ENCODE measurements around the gene EIF4ENIF1.
"Not testable (repeated sequence)": the region's sequence is repeated elsewhere in the genome, so short reads cannot be mapped to it uniquely, and the experiment has no call there.

EIF4ENIF1 gene

DNA sequence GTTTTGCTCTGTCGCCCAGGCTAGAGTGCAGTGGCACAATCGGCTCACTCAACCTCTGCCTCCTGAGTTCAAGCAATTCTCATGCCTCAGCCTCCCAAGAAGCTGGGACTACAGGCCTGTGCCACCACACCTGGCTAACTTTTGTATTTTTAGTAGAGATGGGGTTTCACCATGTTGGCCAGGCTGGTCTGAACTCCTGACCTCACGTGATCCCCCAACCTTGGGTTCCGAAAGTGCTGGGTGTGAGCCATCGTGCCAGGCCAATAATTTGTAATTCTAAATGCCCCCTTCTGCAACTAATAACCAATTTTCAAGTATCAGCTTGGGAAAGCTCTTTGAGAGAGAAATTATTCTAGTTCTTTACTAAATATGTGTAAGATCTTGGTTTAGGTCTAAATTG lies 3.7 kb upstream of the EIF4ENIF1 start:
- DNase-seq, result not testable (repeated sequence)

DNA sequence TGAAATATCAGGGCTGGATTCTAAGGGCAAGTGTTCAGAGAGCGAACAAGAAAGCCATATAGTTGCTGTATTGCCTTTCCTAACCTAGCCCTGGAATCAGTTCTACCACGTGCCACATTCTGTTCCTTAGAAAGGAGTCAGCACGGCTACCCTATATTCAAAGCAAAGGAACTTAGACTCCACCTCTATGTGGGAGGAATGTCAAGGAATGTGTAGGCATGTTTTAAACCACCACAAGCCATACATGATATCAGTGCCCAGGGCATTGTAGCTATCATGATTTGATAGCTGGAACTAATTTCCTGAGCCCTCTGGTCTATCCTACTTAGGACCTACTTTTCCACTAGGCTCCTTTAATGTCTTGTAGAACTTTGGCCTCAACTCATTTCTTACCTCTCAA lies 2.5 kb upstream of the EIF4ENIF1 start:
- DNase-seq, result no peak

DNA sequence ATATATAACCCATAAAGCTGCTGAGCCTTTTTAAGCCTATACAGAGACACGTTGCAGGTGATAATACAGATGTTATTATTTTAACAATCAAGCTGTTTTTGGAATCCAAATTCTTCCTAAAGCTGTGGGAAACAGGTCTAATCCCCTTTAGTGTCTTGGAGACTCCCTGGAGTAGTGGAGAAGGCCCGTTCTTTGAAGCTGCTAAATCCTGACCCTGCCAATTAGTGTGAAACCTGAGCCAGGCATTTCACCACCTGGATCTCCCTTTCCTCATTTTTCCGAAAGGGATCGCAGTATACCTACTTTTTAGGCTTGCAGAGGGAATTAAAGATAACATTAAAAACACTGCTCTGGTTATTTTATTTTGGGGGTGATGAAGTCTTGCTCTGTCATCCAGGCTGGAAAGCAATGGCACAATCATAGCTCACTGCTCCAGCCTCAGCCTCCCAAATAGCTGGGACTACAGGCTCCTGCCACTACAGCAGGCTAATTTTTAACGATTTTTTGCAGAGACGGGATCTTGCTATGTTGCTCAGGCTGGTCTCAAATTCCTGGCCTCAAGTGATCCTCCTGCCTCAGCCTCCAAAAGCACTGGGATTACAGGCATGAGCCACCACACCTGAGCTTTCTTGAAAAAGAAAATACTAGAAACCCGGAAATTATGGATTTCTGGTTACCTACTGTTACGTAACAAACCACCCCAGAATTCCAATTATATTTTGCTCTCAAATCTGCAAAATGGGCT lies 1.7 kb upstream of the EIF4ENIF1 start:
- DNase-seq, result no peak

DNA sequence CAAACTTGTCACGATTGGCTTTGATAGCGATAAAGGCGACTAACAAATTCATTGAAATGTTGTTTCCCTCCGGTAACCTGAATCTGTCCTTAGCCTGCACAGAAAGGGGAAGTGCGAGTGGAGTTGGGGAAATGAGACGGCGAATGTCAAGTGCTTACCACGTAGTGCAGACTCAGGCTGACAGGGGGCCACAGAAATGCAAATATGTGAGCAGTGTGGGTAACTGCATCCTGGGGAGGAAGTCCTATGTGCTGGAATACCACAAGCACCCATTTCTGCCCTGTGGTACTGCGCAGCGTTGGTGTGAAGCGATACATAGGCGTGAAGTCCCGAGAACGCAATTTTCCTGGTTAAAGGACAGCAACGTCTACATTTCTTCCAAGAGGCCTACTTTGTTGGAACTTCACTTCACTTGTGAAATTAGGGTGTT lies 869 bp upstream of the EIF4ENIF1 start:
- DNase-seq, result peak; percentile 70

DNA sequence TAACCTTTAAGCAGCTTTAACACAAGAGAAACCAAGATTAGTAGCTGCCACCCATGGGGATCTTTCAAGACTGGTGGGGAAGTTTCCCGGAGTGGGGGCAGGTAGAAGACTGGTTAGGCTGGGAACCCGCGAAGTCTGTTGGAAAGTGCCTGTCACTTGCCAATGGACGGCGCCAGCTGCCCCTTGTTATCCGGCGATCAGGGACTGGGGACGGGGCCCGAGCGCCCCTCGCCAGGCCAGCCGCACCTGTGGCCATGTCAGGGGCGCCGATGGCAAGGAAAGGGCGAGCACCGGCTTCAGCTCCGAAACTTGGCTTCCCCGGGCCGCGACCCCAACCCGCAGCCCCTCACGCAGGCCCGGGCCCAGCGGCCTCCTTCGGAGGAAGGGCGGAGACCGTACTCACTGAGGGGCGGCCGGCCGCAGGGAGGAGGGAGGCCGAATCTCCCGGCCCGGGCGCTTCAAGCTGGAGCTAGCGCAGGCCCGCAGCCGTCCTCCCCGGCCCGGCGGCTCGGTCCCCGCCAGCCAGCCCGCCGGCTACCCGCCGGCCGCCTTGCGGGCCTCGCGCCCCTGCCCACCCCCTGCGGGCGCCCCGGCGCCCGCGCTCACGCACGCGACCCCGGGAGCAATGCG lies 539 bp downstream of the EIF4ENIF1 start:
- DNase-seq, result peak; percentile 24

DNA sequence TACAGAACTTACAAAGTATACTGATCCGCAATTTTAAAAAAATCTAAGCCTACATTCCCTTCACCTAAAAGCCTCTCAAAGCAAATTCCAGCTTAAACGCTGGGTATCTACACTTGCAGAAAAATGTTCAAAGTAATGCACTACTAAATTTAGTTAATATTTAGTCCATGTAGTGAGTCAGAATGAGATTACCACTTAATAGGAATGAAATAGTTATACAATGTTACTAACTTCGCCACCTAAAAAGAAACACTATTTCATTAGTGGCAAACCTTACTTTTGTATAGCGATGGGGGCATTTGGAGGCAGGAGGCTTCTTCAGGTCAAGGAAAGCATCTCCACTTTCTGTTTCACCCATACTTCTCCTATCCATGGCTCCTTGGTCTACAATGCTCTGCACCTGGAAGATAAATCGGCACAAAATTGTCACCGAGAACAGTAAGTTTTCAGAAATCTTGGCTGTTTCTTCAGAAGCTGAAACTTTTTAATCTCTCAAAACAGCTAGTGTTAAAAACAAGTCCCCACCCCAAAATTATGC lies 1.2 kb downstream of the EIF4ENIF1 start:
- no peak for DNase-seq

DNA sequence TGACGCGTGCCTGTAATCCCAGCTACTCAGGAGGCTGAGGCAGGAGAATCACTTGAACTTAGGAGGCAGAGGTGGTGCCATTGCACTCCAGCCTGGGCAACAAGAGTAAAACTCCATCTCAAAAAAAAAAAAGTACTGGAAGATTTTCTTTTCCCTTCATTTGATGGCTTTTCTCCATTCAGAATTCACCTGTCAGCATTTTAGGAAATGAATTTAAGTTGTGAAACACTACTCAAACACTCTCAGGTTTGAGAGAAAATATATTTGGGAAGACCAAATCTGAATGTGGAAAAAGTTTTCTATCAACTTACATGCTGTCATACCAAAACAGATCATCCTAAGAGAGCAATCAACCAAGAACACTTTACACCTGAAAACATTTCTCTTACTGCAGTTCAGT lies 2.7 kb downstream of the EIF4ENIF1 start:
- no peak for DNase-seq

DNA sequence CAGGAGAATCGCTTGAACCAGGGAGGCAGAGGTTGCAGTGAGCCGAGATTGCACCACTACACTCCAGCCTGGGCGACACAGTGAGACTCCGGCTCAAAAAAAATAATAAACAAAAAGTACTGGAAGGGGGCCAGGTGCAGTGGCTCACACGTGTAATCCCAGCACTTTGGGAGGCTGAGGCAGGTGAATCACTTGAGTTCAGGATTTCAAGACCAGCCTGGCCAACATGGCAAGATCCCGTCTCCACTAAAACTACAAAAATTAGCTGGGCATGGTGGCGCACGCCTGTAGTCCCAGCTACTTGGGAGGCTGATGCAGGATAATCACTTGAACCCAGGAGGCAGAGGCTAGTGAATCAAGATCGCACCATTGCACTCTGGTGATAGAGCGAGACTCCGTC lies 3.3 kb downstream of the EIF4ENIF1 start:
- DNase-seq, result not testable (repeated sequence)

DNA sequence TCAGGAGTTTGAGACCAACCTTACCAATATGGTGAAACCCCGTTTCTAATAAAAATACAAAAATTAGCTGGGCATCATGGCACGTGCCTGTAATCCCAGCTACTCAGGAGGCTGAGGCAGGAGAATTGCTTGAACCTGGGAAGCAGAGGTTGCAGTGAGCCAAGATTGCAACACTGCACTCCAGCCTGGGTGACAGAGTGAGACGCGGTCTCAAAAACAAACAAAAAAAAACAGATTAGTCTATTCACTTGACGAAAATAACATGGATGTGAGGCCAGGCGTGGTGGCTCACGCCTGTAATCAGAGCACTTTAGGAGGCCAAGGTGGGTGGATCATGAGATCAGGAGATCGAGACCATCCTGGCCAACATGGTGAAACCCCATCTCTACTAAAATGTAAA lies 7.2 kb downstream of the EIF4ENIF1 start:
- not testable (repeated sequence) for DNase-seq

DNA sequence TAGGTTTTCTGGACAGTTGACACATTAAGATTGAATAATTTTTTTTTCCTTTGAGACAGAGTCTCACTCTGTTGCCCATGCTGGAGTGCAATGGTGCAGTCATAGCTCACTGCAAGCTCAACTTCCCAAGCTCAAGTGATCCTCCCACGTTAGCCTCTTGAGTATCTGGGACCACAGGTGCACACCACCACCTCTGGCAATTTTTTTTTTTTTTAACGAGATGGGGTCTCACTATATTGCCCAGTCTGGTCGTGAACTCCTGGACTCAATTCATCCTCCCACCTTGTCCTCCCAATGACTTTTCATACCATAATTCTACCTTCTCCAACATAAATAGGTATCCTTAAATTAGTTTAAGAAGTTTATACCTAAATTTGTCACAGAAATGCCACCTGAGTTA lies 8.5 kb downstream of the EIF4ENIF1 start:
- DNase-seq, result no peak

DNA sequence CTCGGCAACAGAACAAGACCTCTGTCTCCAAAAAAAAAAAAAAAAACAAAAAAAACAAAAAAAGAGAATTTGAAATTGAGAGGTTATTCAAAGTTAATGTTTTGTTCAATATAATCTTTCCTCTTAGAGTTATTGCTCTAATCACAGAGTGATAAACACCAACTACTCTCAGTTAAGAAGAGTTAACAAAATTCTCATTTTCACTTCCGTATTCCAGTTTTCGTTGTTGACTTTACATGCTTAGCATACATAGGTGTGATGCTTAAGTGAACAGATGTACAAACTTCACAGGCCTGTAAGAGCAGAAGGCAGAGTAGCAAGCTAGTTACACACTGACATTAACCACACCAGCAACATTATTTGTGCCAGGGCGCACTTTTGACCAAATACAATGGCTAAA lies 12.3 kb downstream of the EIF4ENIF1 start:
- no peak for DNase-seq

DNA sequence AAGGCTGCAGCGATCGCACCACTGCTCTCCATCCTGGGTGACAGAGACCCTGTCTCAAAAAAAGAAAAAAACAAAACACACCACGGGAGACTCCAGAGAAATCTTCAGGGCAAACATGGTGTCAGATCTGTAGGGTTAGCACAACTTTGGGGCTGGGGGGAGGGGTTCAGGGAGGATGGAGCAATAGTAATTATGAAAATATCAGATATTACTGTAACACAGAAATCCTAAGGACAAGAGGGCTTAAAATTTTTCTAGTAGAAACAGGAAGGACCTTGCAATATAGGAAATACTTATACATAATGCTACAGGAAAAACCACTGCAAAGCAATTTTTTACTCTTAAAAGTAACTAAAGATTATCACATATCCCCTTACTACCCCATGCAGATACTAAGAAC lies 13.8 kb downstream of the EIF4ENIF1 start:
- no peak for DNase-seq

DNA sequence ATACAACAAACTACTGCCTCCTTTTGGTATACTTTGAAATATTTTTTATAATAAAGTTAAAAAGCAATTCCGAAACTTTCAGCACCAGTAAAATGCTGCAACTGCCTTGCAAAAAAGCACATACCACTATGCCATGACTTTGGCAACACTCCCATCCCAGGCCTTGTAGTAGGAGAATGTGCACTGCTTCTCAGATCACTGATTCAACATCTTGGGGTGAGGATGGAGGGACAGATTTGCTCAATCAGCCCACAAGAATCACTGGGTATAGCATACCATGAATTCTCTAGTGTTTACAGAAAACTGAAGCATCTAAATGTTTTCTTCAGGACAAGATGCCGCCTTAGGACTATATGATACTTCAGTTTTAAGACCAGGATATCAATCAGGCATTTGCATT lies 14.9 kb downstream of the EIF4ENIF1 start:
- DNase-seq, result no peak

DNA sequence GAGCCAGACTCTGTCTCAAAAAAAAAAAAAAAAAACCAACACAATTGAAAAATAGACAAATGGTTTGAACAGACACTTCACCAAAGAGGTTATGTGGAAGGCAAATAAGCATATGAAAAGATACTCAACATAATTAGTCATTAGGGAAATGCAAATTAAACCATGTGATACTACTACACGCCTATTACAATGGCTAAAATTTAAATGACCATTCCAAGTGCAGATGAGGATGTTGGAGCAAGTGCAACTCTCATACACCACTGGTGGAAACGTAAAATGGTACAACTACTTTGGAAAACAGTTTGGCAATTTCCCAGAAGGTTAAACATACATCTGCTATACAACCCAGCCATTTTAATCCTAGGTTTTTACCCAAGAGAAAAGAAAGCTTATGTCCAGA lies 24.3 kb downstream of the EIF4ENIF1 start:
- no peak for DNase-seq

DNA sequence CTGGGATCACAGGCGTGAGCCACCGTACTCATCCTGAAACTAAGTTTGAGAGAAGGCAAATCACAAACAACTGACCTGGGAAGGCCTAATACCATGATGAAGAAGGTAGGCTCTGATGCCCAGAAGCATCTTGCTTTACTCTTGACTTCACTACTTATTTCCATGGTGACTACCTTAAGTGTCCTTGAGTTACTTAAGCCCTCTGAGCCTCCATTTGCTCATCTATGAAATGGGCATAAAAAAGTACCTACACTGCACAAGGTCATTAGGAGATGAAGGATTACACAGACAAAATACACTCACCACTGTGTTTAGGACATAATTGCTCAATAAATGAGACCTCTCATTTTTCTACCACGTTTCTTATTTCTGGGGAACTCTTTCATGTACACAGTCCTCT lies 27.9 kb downstream of the EIF4ENIF1 start:
- no peak for DNase-seq

DNA sequence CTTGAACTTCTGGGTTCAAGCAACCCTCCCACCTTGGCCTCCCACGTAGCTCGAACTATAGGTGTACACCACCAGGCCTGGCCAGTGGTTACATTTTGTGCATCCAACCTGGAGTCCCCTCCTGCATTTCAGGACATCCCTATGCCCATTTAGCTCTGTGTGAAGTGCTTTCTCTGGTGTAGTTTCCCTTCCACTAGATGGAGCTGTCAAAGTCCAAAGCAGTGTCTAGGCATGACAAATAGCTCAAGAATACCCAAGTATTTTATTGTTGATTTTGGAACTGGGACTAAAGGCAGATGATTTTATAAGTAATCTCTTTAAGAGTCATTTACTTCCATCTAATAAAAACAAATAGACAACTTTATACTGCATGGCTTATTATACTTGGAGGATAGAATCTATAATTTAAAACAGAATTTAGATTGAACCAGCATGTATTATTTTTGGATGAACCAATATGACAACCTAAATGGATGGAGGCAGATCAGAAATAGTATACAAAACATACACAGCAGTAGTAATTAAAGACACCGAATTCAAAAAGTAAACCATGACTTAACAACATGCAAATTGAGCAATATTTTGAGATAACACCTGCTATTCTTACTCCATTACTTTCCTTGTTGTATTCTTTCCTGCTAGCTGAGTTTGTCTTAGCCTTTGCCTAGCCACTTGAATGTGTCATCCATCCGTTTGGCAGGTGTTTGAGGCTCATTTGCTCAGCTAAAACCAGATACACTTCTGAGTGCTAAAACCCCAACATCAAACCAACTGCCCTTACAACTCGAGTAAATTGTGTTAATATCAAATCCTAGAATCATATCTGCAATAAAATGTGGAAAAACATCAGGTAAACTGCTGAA lies 37.7 kb downstream of the EIF4ENIF1 start:
- DNase-seq, result peak; percentile 44

DNA sequence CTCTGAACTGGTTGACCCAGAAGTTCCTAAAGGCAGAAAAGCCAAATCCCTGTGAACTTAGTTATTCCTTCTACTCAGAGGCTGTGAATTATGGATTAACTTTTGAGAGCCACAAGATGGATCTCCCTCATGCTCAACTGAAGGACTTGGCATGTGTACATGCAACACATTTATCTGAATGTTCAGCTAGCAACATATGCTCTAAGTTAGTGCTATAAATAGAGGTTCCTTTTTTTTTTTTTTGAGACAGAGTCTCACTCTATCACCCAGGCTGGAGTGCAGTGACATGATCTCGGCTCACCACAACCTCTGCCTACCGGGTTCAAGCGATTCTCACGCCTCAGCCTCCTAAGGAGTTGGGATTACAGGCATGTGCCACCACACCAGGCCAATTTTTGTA lies 40.1 kb downstream of the EIF4ENIF1 start:
- no peak for DNase-seq

DNA sequence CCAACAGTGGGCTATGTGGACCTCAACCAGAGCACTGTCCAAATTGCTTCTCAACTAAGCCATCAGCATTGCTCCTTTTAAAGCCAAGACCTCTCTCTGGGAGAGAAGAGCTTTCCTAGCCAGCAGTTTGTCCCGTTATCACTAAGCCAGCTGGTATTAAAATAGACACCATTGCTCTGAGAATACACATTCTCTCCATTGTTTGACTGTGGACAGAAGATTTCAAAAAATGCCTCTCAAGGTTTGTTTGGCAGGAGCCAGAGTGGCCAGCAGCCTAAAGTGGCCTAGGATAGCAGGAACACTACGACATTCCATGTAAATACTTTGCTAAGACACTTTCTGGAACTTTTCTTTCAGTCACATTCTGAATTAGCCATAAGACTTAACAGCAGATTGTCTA lies 41.3 kb downstream of the EIF4ENIF1 start:
- no peak for DNase-seq

DNA sequence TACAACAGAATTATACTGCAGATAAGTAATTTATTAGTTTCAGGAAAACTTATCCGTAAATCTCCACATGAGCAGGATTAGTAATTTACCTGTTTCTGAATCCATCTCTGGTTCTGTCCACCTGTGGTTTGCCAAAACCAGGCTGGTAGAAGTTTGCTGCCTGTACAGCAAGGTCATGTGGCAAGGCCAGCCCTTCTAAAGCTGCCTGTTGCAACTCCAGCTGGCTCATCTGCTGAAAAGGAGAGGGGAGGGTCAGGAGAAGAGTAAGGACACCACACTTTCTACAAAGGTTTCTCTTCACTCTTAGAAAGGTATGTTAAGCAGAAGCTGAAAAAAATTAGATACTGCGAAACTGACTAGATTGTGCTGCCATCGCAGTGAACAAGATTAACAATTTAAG lies 42.3 kb downstream of the EIF4ENIF1 start:
- no peak for DNase-seq

DNA sequence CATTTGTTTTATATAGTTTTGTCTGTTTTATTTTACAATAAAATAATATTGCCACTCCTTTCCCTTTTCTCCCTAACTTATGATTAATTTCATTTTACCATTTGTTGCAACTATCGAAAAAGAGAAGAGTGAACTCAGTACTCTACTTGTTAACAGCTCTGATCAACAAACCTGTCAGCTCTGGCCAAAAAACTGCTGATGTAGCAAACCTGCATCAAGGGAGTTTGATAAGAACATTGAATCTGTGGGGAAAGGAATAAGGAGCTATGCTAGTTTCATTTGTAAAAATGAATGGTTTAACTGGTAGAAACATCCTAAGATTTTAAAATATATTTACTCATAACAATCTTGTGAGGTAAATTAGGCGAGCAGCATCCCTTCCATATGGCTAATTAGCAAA lies 42.9 kb downstream of the EIF4ENIF1 start:
- DNase-seq, result no peak

DNA sequence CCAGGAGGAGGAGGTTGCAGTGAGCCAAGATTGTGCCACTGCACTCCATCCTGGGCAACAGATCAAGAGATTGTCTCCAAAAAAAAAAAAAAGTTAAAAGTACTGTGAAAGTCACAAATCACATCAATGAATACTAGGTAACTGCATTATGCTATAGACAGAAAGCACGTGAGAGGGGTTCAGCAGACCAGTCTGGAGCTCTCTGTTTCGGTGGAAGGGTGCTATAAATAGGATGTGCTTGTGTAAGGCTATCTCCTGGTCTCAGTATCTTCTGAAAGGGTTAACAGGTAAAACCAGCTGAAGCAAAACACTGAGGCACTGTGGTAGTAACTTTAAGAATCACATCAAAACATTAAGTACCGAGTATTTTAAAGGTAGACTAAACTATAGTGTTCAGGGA lies 43.4 kb downstream of the EIF4ENIF1 start:
- DNase-seq, result no peak

DNA sequence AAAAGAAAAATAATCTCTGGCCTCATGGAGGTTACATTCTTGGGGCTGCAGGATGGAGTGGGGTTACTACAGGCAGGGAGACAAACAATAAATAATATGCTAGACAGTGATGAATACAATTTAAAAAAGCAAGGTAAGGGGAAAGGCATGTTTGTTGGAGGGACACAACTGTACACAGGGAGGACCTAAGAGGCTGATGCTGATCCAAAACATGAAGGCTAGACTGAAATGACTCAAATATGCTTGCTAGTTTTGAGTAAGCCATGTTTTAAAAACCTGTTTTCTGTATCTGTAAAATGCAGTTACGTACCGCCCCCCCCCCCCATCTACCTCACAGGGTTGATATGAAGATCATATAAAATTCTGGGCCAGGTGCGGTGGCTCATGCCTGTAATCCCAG lies 44.0 kb downstream of the EIF4ENIF1 start:
- no peak for DNase-seq

DNA sequence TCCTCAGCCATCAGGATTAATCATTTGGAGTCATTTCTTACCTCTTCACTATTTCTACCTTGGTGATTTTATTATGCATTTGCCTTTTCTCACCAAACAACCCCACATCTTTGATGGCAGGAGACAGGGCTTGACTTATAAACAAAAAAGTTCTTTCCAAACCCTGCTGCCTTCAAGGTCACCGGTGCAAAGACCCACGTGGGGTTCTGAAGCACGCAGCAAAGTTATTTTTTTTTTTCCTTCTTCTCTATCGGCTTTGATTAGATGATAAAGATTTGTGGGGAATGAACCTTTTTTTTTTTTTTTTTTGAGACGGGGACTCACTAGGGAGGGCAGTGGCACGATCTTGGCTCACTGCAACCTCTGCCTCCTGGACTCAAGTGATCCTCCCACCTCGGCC lies 46.1 kb downstream of the EIF4ENIF1 start:
- no peak for DNase-seq
